Measurements from ENCODE around the gene SNAP29.
"Not testable (repeated sequence)": the region's sequence is repeated elsewhere in the genome, so short reads cannot be mapped to it uniquely, and the experiment has no call there.

The SNAP29 gene

GRCh38 chr22:20901093-20902033 is 42.6 kb downstream of the SNAP29 start:
- DNase-seq (ENCODE audit: low read depth), result not testable (repeated sequence)

- DNase-seq (ENCODE audit: low read depth), result no peak
Measured at GRCh38 chr22:20903093-20903492, 44.3 kb downstream of the SNAP29 start.

- DNase-seq (ENCODE audit: low read depth), result peak; percentile 98
Measured at GRCh38 chr22:20904008-20904979, 45.5 kb downstream of the SNAP29 start.

- no peak for DNase-seq (ENCODE audit: low read depth)
Measured at GRCh38 chr22:20904980-20905355, 46.2 kb downstream of the SNAP29 start.

GRCh38 chr22:20905415-20906386 is 46.9 kb downstream of the SNAP29 start:
- DNase-seq (ENCODE audit: low read depth), result no peak

- no peak for DNase-seq (ENCODE audit: low read depth)
Measured at GRCh38 chr22:20906387-20906767, 47.6 kb downstream of the SNAP29 start.

- DNase-seq (ENCODE audit: low read depth), result not testable (repeated sequence)
Measured at GRCh38 chr22:20908717-20909116, 49.9 kb downstream of the SNAP29 start.

GRCh38 chr22:20909543-20910303 is 50.9 kb downstream of the SNAP29 start:
- DNase-seq (ENCODE audit: low read depth), result no peak

GRCh38 chr22:20912494-20912893 is 53.7 kb downstream of the SNAP29 start:
- no peak for DNase-seq (ENCODE audit: low read depth)

GRCh38 chr22:20916916-20917810 is 58.4 kb downstream of the SNAP29 start, which contains the start of gene CRKL:
TSS of gene CRKL (plus strand) at chr22:20917407. CDS start at chr22:20917935, 528 bp downstream.
- peak; percentile 93 for DNase-seq (ENCODE audit: low read depth)

GRCh38 chr22:20918663-20919218 is 59.9 kb downstream of the SNAP29 start:
- no peak for DNase-seq (ENCODE audit: low read depth)

GRCh38 chr22:20919718-20920117 is 60.9 kb downstream of the SNAP29 start:
- DNase-seq (ENCODE audit: low read depth), result no peak

GRCh38 chr22:20920881-20921203 is 62.0 kb downstream of the SNAP29 start:
- no peak for DNase-seq (ENCODE audit: low read depth)

GRCh38 chr22:20922141-20922751 is 63.4 kb downstream of the SNAP29 start:
- DNase-seq (ENCODE audit: low read depth), result no peak

- DNase-seq (ENCODE audit: low read depth), result no peak
Measured at GRCh38 chr22:20926243-20926642, 67.4 kb downstream of the SNAP29 start.

- no peak for DNase-seq (ENCODE audit: low read depth)
Measured at GRCh38 chr22:20927940-20928572, 69.2 kb downstream of the SNAP29 start.

GRCh38 chr22:20928573-20928967 is 69.8 kb downstream of the SNAP29 start:
- no peak for DNase-seq (ENCODE audit: low read depth)

- no peak for DNase-seq (ENCODE audit: low read depth)
Measured at GRCh38 chr22:20930004-20930403, 71.2 kb downstream of the SNAP29 start.

Measured in HS-5 (cell line).